HG03378 (cell line): Measurements from ENCODE around the gene KCNQ1OT1.

Source experiments
- ATAC-seq: cut with Tn5 transposase; IDR thresholded peaks from one replicate; pipeline ENCODE4 v1.9.1; 2021; ENCODE audit warnings: mild to moderate bottlenecking, moderate library complexity; ENCODE audit not compliant: unreplicated experiment

The KCNQ1OT1 gene

GRCh38 chr11:2561696-2562581 lies 137.9 kb downstream of the KCNQ1OT1 start:
- no peak for ATAC-seq

- ATAC-seq, result no peak
Observed at GRCh38 chr11:2559527-2560311, 140.1 kb downstream of the KCNQ1OT1 start.

GRCh38 chr11:2558861-2559526 lies 140.8 kb downstream of the KCNQ1OT1 start:
- no peak for ATAC-seq

GRCh38 chr11:2558397-2558796 lies 141.4 kb downstream of the KCNQ1OT1 start:
- ATAC-seq, result no peak
